Stimulated activated naive B cell treated with anti-CD40 and anti-IgM and Interleukin-4, amounts not matched to agents 10 μg/mL and 1 μg/mL and 100 μg/mL, for 72 hours (primary cell): ENCODE results near the gene PRKACA.

Source experiments
- ATAC-seq, 2 donors: fragments of 150-1000 bp; cut with Tn5 transposase; replicated peaks; 2 replicates each; pipeline ENCODE4 v1.10.0; 2021; ENCODE audit warnings: moderate library complexity in 1 of 2
- DNase-seq: peaks from one replicate; pipeline ENCODE4 v3.0.0; 2021
- H3K27ac Mint-ChIP-seq: one replicate; pipeline ENCODE4 v1.8.0; 2022; ENCODE audit warnings: mild to moderate bottlenecking, mixed read lengths
- H3K27me3 Mint-ChIP-seq, 2 donors: one replicate each; pipeline ENCODE4 v1.8.0; 2022; ENCODE audit warnings: mixed read lengths in 2 of 2
- H3K36me3 Mint-ChIP-seq, 2 donors: one replicate each; pipeline ENCODE4 v1.8.0; 2022; ENCODE audit warnings: mixed read lengths in 2 of 2, mild to moderate bottlenecking in 1 of 2
- H3K4me1 Mint-ChIP-seq, 2 donors: one replicate each; pipeline ENCODE4 v1.8.0; 2022; ENCODE audit warnings: mixed read lengths in 2 of 2, mild to moderate bottlenecking in 1 of 2
- H3K4me3 Mint-ChIP-seq, 2 donors: one replicate each; pipeline ENCODE4 v1.8.0; 2022; ENCODE audit warnings: mild to moderate bottlenecking in 2 of 2, mixed read lengths in 2 of 2, moderate library complexity in 1 of 2
- H3K9me3 Mint-ChIP-seq, 2 donors: one replicate each; pipeline ENCODE4 v1.8.0; 2022; ENCODE audit warnings: mixed read lengths in 2 of 2, mild to moderate bottlenecking in 1 of 2

Gene PRKACA

GRCh38 chr19:14070268-14071050 is 47.1 kb downstream of the PRKACA start:
- Mint-ChIP-seq H3K36me3 (no peaks in the 10 kb centered on the region), H3K4me3 (peak overlapping the region in 1 of 2 donors; percentile 17), H3K9me3 (no peaks in the 10 kb centered on the region), H3K27me3 (peaks cover 3 to 18% of the 10 kb centered on the region in 2 donors), H3K4me1 (peaks cover 14 to 33% of the 10 kb centered on the region in 2 donors), H3K27ac (no peak overlapping the region)
- no peak for ATAC-seq
- DNase-seq = no peak

DNA sequence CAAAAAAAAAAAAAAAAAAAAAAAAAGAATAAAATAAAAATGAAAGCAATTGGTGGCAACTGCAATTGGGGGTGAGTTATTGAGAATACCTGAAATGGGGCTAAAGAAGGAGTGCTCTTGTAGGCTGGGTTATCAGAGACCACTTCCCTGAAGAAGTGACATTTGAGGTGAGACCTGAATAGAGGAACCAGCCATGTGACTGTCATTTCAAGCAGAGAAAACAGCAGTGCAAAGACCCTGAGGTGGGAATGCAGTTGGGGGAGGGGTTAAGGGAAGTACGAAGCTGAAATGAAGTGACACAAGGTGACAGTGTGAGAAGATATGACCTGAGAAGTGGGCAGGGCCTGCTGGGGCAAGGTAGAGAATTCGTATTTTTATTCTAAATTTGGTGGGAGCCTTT is 51.4 kb downstream of the PRKACA start:
- H3K9me3 Mint-ChIP-seq = no peaks in the 10 kb centered on the region
- H3K27me3 Mint-ChIP-seq = peaks cover 3 to 17% of the 10 kb centered on the region in 2 donors

DNA sequence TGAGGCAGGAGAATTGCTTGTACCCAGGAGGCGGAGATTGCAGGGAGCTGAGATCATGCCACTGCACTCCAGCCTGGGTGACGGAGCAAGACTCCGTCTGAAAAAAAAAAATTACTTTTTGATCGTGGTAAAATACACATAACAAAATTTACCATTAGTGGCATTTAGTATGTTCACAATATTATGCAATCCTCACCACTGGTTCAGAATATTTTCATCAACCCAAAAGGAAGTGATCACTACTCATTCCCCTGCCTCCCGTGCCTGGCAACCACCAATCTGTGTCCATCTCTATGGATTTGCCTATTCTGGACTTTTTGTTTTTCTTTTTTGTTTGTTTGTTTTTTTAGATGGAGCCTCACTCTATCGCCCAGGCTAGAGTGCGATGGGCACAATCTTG is 54.5 kb downstream of the PRKACA start:
- H3K27me3 Mint-ChIP-seq = peaks cover 27 to 45% of the 10 kb centered on the region in 2 donors
- H3K9me3 Mint-ChIP-seq = no peaks in the 10 kb centered on the region
- H3K4me1 Mint-ChIP-seq = peaks cover 17 to 19% of the 10 kb centered on the region in 2 donors
- no peaks in the 10 kb centered on the region for H3K36me3 Mint-ChIP-seq
- no peak for DNase-seq
- no peak for ATAC-seq
- H3K27ac Mint-ChIP-seq = no peak overlapping the region
- H3K4me3 Mint-ChIP-seq = no peak overlapping the region

More for the DNA sequence above, 51.4 kb downstream of the PRKACA start:
- Mint-ChIP-seq H3K4me3 (no peak overlapping the region), H3K4me1 (peaks cover 2 to 9% of the 10 kb centered on the region in 2 donors), H3K27ac (no peak overlapping the region), H3K36me3 (no peaks in the 10 kb centered on the region)
- DNase-seq (no peak), ATAC-seq (peak; percentile 64 to 71)

- Mint-ChIP-seq H3K4me3 (no peak overlapping the region), H3K27ac (no peak overlapping the region), H3K9me3 (no peaks in the 10 kb centered on the region), H3K36me3 (no peaks in the 10 kb centered on the region), H3K27me3 (peaks cover 33 to 51% of the 10 kb centered on the region in 2 donors), H3K4me1 (peaks cover 20 to 24% of the 10 kb centered on the region in 2 donors)
- ATAC-seq (no peak), DNase-seq (no peak)
These were observed 55.1 kb downstream of the PRKACA start for GRCh38 chr19:14062558-14062855.

DNA sequence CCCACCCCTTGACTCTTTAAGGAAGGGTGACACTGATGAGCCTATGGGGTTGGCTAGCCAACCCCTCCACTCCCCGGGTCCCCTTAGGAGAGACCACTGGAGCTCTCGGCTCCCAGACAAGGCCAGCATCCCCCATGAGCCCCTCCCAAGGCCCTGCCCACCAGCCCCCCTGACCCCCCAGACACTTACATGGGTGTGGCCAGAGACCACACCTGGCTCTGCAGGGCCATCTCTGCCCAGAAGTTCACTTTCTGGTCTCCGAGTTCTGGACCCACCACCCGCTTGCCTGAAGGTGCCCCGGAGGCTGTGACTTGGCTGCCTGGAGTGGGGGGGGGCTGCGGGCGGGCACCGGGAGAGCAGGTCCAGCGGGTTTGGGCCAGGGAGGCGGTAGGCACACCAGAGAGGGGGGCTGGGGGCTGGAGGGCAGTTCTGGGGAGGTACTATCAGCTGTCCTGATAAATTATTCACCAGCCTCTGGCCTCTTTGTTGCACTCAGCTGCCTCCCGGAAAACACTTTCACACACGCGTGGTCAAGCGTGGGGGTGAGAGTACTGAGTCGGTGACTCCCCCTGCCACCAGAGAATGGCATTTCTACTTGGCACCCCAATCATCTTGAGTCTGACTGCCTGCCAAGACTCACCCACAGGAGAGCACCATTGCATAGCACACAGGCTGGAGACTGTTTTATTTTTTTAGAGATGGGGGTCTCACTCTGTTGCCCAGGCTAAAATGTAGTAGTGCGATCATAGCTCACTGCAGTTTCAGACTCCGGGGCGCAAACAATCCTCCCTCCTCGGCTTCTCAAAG is 55.6 kb downstream of the PRKACA start, which contains the start of gene PALM3:
TSS of gene PALM3 (minus strand) at position 326 of the 807 bp plus-strand sequence. CDS start at position 230, 96 bp downstream.
- no peaks in the 10 kb centered on the region for H3K9me3 Mint-ChIP-seq
- DNase-seq (no peak), ATAC-seq (no peak)
- H3K36me3 Mint-ChIP-seq = no peaks in the 10 kb centered on the region
- no peak within 1 kb of the TSS for H3K4me3 Mint-ChIP-seq
- no peak within 1 kb of the TSS for H3K27ac Mint-ChIP-seq
- H3K27me3 Mint-ChIP-seq = peaks cover 36 to 56% of the 10 kb centered on the region in 2 donors
- peaks cover 20 to 24% of the 10 kb centered on the region in 2 donors for H3K4me1 Mint-ChIP-seq

GRCh38 chr19:14061081-14061749 is 56.3 kb downstream of the PRKACA start:
- H3K9me3 Mint-ChIP-seq = no peaks in the 10 kb centered on the region
- H3K4me3 Mint-ChIP-seq = no peak overlapping the region
- no peaks in the 10 kb centered on the region for H3K36me3 Mint-ChIP-seq
- DNase-seq = no peak
- H3K4me1 Mint-ChIP-seq = peaks cover 19 to 20% of the 10 kb centered on the region in 2 donors
- H3K27me3 Mint-ChIP-seq = peaks cover 38 to 57% of the 10 kb centered on the region in 2 donors
- H3K27ac Mint-ChIP-seq = no peak overlapping the region
- no peak for ATAC-seq

GRCh38 chr19:14059652-14060155 is 57.9 kb downstream of the PRKACA start:
- H3K36me3 Mint-ChIP-seq = no peaks in the 10 kb centered on the region
- H3K4me1 Mint-ChIP-seq = peaks cover 16 to 18% of the 10 kb centered on the region in 2 donors
- H3K4me3 Mint-ChIP-seq = no peak overlapping the region
- H3K27me3 Mint-ChIP-seq = peaks cover 38 to 63% of the 10 kb centered on the region in 2 donors
- DNase-seq (no peak), ATAC-seq (no peak)
- H3K9me3 Mint-ChIP-seq = no peaks in the 10 kb centered on the region
- peak overlapping the region; percentile 65 for H3K27ac Mint-ChIP-seq

GRCh38 chr19:14059093-14059480 is 58.5 kb downstream of the PRKACA start:
- peak; percentile 45 to 56 for ATAC-seq
- Mint-ChIP-seq H3K4me3 (peak overlapping the region in 1 of 2 donors; percentile 6), H3K27ac (no peak overlapping the region), H3K36me3 (peaks cover 0 to 2% of the 10 kb centered on the region in 2 donors), H3K4me1 (peaks cover 16 to 18% of the 10 kb centered on the region in 2 donors), H3K27me3 (peaks cover 38 to 64% of the 10 kb centered on the region in 2 donors), H3K9me3 (no peaks in the 10 kb centered on the region)
- DNase-seq = no peak

GRCh38 chr19:14058182-14059092 is 59.1 kb downstream of the PRKACA start:
- H3K4me3 Mint-ChIP-seq = peak overlapping the region; percentile 1 to 84
- peaks cover 0 to 7% of the 10 kb centered on the region in 2 donors for H3K36me3 Mint-ChIP-seq
- ATAC-seq (no peak), DNase-seq (no peak)
- no peak overlapping the region for H3K27ac Mint-ChIP-seq
- peaks cover 16 to 18% of the 10 kb centered on the region in 2 donors for H3K4me1 Mint-ChIP-seq
- H3K27me3 Mint-ChIP-seq = peaks cover 38 to 64% of the 10 kb centered on the region in 2 donors
- H3K9me3 Mint-ChIP-seq = no peaks in the 10 kb centered on the region

GRCh38 chr19:14056741-14057356 is 60.7 kb downstream of the PRKACA start:
- DNase-seq = no peak
- Mint-ChIP-seq H3K4me1 (peaks cover 16 to 18% of the 10 kb centered on the region in 2 donors), H3K9me3 (peaks cover 0 to 3% of the 10 kb centered on the region in 2 donors), H3K27ac (no peak overlapping the region), H3K4me3 (peak overlapping the region in 1 of 2 donors; percentile 35), H3K36me3 (peaks cover 10 to 21% of the 10 kb centered on the region in 2 donors), H3K27me3 (peaks cover 38 to 64% of the 10 kb centered on the region in 2 donors)
- no peak for ATAC-seq

GRCh38 chr19:14056069-14056666 is 61.4 kb downstream of the PRKACA start:
- Mint-ChIP-seq H3K9me3 (peaks cover 0 to 3% of the 10 kb centered on the region in 2 donors), H3K27ac (no peak overlapping the region), H3K4me1 (peaks cover 16 to 18% of the 10 kb centered on the region in 2 donors), H3K27me3 (peaks cover 35 to 59% of the 10 kb centered on the region in 2 donors), H3K36me3 (peaks cover 14 to 26% of the 10 kb centered on the region in 2 donors), H3K4me3 (no peak overlapping the region)
- ATAC-seq = no peak
- no peak for DNase-seq

GRCh38 chr19:14055396-14055795 is 62.2 kb downstream of the PRKACA start:
- no peak overlapping the region for H3K27ac Mint-ChIP-seq
- no peak for ATAC-seq
- peaks cover 33 to 52% of the 10 kb centered on the region in 2 donors for H3K27me3 Mint-ChIP-seq

More at GRCh38 chr19:14055396-14055795, 62.2 kb downstream of the PRKACA start:
- H3K4me1 Mint-ChIP-seq = peaks cover 16 to 18% of the 10 kb centered on the region in 2 donors
- H3K36me3 Mint-ChIP-seq = peaks cover 20 to 33% of the 10 kb centered on the region in 2 donors
- DNase-seq = no peak
- peaks cover 0 to 3% of the 10 kb centered on the region in 2 donors for H3K9me3 Mint-ChIP-seq
- H3K4me3 Mint-ChIP-seq = no peak overlapping the region
